Neural progenitor cell (in vitro differentiated cells): ENCODE measurements around the gene FOXN3. TPM values are rescaled to one million over a fixed set of nuclear protein-coding genes. Genes with fewer than 3 reads are reported as not detected.

Experiments used
- DNase-seq: peaks from one replicate; pipeline ENCODE4 v3.0.0-alpha.2; 2016; ENCODE audit warnings: low spot score
- H2AFZ ChIP-seq: fragments of 200-600 bp; sonication (generic); replicated peaks from 2 replicates; pipeline ENCODE4 v1.6.1; 2016; ENCODE audit warnings: antibody characterized with exemption
- H3F3A ChIP-seq: fragments of 200-600 bp; sonication (generic); 2 replicates; pipeline ENCODE4 v1.6.1; 2016; ENCODE audit warnings: antibody characterized with exemption, low read depth
- H3K27ac ChIP-seq: fragments of 200-600 bp; sonication (generic); 2 replicates; pipeline ENCODE4 v1.5.1; 2016; ENCODE audit warnings: mild to moderate bottlenecking
- H3K27me3 ChIP-seq: fragments of 200-600 bp; sonication (generic); 2 replicates; pipeline ENCODE4 v1.6.1; 2016; ENCODE audit warnings: mild to moderate bottlenecking, moderate library complexity
- H3K36me3 ChIP-seq: fragments of 200-600 bp; sonication (generic); 2 replicates; pipeline ENCODE4 v1.5.1; 2016
- H3K4me1 ChIP-seq: fragments of 200-600 bp; sonication (generic); 2 replicates; pipeline ENCODE4 v1.6.1; 2016; ENCODE audit warnings: mixed run types
- H3K4me2 ChIP-seq: fragments of 200-600 bp; sonication (generic); 2 replicates; pipeline ENCODE4 v1.6.1; 2016
- H3K4me3 ChIP-seq: fragments of 200-600 bp; sonication (generic); 2 replicates; pipeline ENCODE4 v1.5.1; 2016
- H3K79me2 ChIP-seq: fragments of 200-600 bp; sonication (generic); 2 replicates; pipeline ENCODE4 v1.6.1; 2016; ENCODE audit warnings: low read depth
- H3K9ac ChIP-seq: fragments of 200-600 bp; sonication (generic); 2 replicates; pipeline ENCODE4 v1.6.1; 2016
- H3K9me3 ChIP-seq: fragments of 200-600 bp; sonication (generic); 2 replicates; pipeline ENCODE4 v1.5.1; 2016; ENCODE audit warnings: low read depth
- H4K20me1 ChIP-seq: fragments of 200-600 bp; sonication (generic); 2 replicates; pipeline ENCODE4 v1.6.1; 2016; ENCODE audit warnings: low read depth
- H3K27ac Mint-ChIP-seq: 3 replicates; pipeline ENCODE4 v1.8.0; 2021; ENCODE audit warnings: mixed read lengths
- H3K27me3 Mint-ChIP-seq: 2 replicates; pipeline ENCODE4 v1.8.0; 2022; ENCODE audit warnings: low read depth, mild to moderate bottlenecking, inconsistent platforms, moderate library complexity, mixed read lengths; ENCODE audit not compliant: insufficient read depth
- H3K36me3 Mint-ChIP-seq: 3 replicates; pipeline ENCODE4 v1.8.0; 2021; ENCODE audit warnings: mixed read lengths
- H3K4me1 Mint-ChIP-seq: 3 replicates; pipeline ENCODE4 v1.8.0; 2021; ENCODE audit warnings: mixed read lengths
- H3K4me3 Mint-ChIP-seq: 3 replicates; pipeline ENCODE4 v1.8.0; 2021; ENCODE audit warnings: mild to moderate bottlenecking, moderate library complexity, mixed read lengths
- H3K9me3 Mint-ChIP-seq: 3 replicates; pipeline ENCODE4 v1.8.0; 2020; ENCODE audit warnings: mixed read lengths
- CTCF ChIP-seq: fragments of 200-600 bp; sonication (generic); IDR thresholded peaks from 2 replicates; pipeline ENCODE4 v1.5.1; 2017; ENCODE audit warnings: antibody characterized with exemption, mild to moderate bottlenecking
- EZH2 ChIP-seq: fragments of 200-600 bp; sonication (generic); IDR thresholded peaks from 2 replicates; pipeline ENCODE4 v1.6.1; 2017; ENCODE audit warnings: antibody characterized with exemption, mild to moderate bottlenecking, moderate library complexity
- EZH2phosphoT487 ChIP-seq: fragments of 200-600 bp; sonication (generic); IDR thresholded peaks from 2 replicates; pipeline ENCODE4 v1.6.1; 2017; ENCODE audit warnings: antibody characterized with exemption
- total RNA-seq: library from RNA; depleted of rRNA; stranded (reverse); fragments of >200 nt; gene quantifications from 2 replicates; pipeline ENCODE4 v1.2.3, GENCODE V29; 2015; ENCODE audit warnings: low replicate concordance

The FOXN3 gene
- total RNA-seq, 1 donor from 2014 or later: 39.5 TPM

- Histone ChIP-seq H2AFZ (no peak overlapping the region), H3K36me3 (no peaks in the 10 kb centered on the region), H3K4me1 (no peaks in the 10 kb centered on the region), H3F3A (no peaks in the 10 kb centered on the region), H3K27me3 (no peaks in the 10 kb centered on the region), H3K27ac (no peak overlapping the region), H3K4me3 (no peak overlapping the region), H3K4me2 (no peak overlapping the region), H3K9ac (no peak overlapping the region), H4K20me1 (no peaks in the 10 kb centered on the region), H3K79me2 (no peaks in the 10 kb centered on the region), H3K9me3 (no peaks in the 10 kb centered on the region)
- TF ChIP-seq EZH2 (no peak), CTCF (no peak), EZH2phosphoT487 (no peak)
- DNase-seq: no peak
- Mint-ChIP-seq H3K4me3 (no peak overlapping the region), H3K4me1 (peaks cover under 1% of the 10 kb centered on the region), H3K27me3 (peaks cover 6% of the 10 kb centered on the region), H3K36me3 (no peaks in the 10 kb centered on the region), H3K27ac (no peak overlapping the region), H3K9me3 (no peaks in the 10 kb centered on the region)
Measured at GRCh38 chr14:89128311-89129026, 288.6 kb downstream of the FOXN3 start.

GRCh38 chr14:89126461-89126860, 290.6 kb downstream of the FOXN3 start:
- peaks cover 20% of the 10 kb centered on the region for H3K4me1 Mint-ChIP-seq
- no peak overlapping the region for H3K9ac ChIP-seq
- no peak for DNase-seq
- no peaks in the 10 kb centered on the region for H3K36me3 ChIP-seq
- H3K27ac ChIP-seq: no peak overlapping the region
- H3K79me2 ChIP-seq: no peaks in the 10 kb centered on the region
- H2AFZ ChIP-seq: no peak overlapping the region
- H3K4me1 ChIP-seq: peaks cover 12% of the 10 kb centered on the region
- peaks cover 7% of the 10 kb centered on the region for H3K9me3 Mint-ChIP-seq
- TF ChIP-seq CTCF (no peak), EZH2 (no peak), EZH2phosphoT487 (no peak)
- H3K4me3 Mint-ChIP-seq: no peak overlapping the region
- peaks cover 11% of the 10 kb centered on the region for H3K27me3 Mint-ChIP-seq
- H3F3A ChIP-seq: peaks cover 12% of the 10 kb centered on the region
- peaks cover 6% of the 10 kb centered on the region for H3K36me3 Mint-ChIP-seq
- H4K20me1 ChIP-seq: no peaks in the 10 kb centered on the region
- no peaks in the 10 kb centered on the region for H3K9me3 ChIP-seq
- H3K27me3 ChIP-seq: no peaks in the 10 kb centered on the region
- H3K4me2 ChIP-seq: no peak overlapping the region
- H3K27ac Mint-ChIP-seq: no peak overlapping the region
- H3K4me3 ChIP-seq: no peak overlapping the region

- Mint-ChIP-seq H3K9me3 (peaks cover 12% of the 10 kb centered on the region), H3K4me3 (no peak overlapping the region), H3K27me3 (peaks cover 11% of the 10 kb centered on the region), H3K27ac (no peak overlapping the region), H3K4me1 (peaks cover 23% of the 10 kb centered on the region), H3K36me3 (peaks cover 6% of the 10 kb centered on the region)
- Histone ChIP-seq H3K36me3 (no peaks in the 10 kb centered on the region), H3K9me3 (no peaks in the 10 kb centered on the region), H3K4me3 (no peak overlapping the region), H3K79me2 (no peaks in the 10 kb centered on the region), H3K4me1 (peaks cover 13% of the 10 kb centered on the region), H4K20me1 (no peaks in the 10 kb centered on the region), H3F3A (peaks cover 13% of the 10 kb centered on the region), H3K27ac (no peak overlapping the region), H3K9ac (no peak overlapping the region), H3K27me3 (no peaks in the 10 kb centered on the region), H3K4me2 (no peak overlapping the region), H2AFZ (no peak overlapping the region)
- DNase-seq: no peak
- no peak for TF ChIP-seq EZH2
- no peak for TF ChIP-seq CTCF
- no peak for TF ChIP-seq EZH2phosphoT487
Measured at GRCh38 chr14:89125216-89125615, 291.8 kb downstream of the FOXN3 start.
